Measurements from ENCODE around the gene GTF2F2. TPM values are rescaled to one million over a fixed set of nuclear protein-coding genes. Genes with fewer than 3 reads are reported as not detected.

GTF2F2 gene
- total RNA-seq, 1 experiment from 2014 or later: 28.1 TPM

DNA sequence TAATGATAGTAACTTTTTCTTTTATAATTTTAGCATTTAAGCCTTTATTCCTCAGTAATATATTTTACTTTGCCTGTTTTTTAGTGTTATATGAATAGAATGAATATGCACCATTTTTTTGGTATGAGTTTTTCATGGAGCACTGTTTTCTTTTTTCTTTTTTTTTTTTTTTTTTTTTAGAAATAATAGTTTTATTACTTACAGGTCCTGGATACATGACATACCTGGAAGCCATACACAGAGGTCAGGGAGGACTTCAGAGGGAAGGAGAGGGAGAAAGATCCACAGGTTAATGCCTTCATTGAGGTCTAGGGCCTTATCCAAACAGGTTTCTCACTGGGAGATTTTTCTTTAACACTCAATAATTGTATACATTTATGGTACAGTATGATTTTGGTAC, 54.2 kb downstream of the GTF2F2 start:
- no peaks in the 10 kb centered on the region for H3K36me3 ChIP-seq (ENCODE audit: control insufficient read depth, insufficient read depth, low read length)
- intact Hi-C loops (cut with micrococcal nuclease; ENCODE audit: unreplicated experiment): no loop called here
- DNase-seq: no peak
- peaks cover 10% of the 10 kb centered on the region for H3K4me1 ChIP-seq
- Mint-ChIP-seq H3K9me3 (ENCODE audit: unreplicated experiment) (no peaks in the 10 kb centered on the region), H3K4me1 (ENCODE audit: low read depth, unreplicated experiment) (peaks cover 18% of the 10 kb centered on the region), H3K27ac (ENCODE audit: unreplicated experiment) (no peak overlapping the region), H3K36me3 (ENCODE audit: insufficient read depth, unreplicated experiment) (peaks cover 13% of the 10 kb centered on the region), H3K4me3 (ENCODE audit: unreplicated experiment) (no peak overlapping the region), H3K27me3 (ENCODE audit: insufficient read depth, unreplicated experiment) (no peaks in the 10 kb centered on the region)
- no peaks in the 10 kb centered on the region for H3K27me3 ChIP-seq (replicated peaks; ENCODE audit: control insufficient read depth, insufficient read depth, low read length)
- POLR2A ChIA-PET: no interaction called here
- CTCF ChIA-PET: no interaction called here
- H3K4me3 ChIP-seq (ENCODE audit: low read depth, low read length): no peak overlapping the region
- BruUV-seq (replicated peaks): no TSS peak
- TF ChIP-seq, protein P1, sequence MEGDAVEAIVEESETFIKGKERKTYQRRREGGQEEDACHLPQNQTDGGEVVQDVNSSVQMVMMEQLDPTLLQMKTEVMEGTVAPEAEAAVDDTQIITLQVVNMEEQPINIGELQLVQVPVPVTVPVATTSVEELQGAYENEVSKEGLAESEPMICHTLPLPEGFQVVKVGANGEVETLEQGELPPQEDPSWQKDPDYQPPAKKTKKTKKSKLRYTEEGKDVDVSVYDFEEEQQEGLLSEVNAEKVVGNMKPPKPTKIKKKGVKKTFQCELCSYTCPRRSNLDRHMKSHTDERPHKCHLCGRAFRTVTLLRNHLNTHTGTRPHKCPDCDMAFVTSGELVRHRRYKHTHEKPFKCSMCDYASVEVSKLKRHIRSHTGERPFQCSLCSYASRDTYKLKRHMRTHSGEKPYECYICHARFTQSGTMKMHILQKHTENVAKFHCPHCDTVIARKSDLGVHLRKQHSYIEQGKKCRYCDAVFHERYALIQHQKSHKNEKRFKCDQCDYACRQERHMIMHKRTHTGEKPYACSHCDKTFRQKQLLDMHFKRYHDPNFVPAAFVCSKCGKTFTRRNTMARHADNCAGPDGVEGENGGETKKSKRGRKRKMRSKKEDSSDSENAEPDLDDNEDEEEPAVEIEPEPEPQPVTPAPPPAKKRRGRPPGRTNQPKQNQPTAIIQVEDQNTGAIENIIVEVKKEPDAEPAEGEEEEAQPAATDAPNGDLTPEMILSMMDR (IDR thresholded peaks at IDR 0.05; ENCODE audit: insufficient read depth in 1 of 2, low read depth in 1 of 2, low read length in 1 of 2, severe bottlenecking in 1 of 2, unreplicated experiment in 1 of 2): no peak
- no peaks in the 10 kb centered on the region for H3K9me3 ChIP-seq

DNA sequence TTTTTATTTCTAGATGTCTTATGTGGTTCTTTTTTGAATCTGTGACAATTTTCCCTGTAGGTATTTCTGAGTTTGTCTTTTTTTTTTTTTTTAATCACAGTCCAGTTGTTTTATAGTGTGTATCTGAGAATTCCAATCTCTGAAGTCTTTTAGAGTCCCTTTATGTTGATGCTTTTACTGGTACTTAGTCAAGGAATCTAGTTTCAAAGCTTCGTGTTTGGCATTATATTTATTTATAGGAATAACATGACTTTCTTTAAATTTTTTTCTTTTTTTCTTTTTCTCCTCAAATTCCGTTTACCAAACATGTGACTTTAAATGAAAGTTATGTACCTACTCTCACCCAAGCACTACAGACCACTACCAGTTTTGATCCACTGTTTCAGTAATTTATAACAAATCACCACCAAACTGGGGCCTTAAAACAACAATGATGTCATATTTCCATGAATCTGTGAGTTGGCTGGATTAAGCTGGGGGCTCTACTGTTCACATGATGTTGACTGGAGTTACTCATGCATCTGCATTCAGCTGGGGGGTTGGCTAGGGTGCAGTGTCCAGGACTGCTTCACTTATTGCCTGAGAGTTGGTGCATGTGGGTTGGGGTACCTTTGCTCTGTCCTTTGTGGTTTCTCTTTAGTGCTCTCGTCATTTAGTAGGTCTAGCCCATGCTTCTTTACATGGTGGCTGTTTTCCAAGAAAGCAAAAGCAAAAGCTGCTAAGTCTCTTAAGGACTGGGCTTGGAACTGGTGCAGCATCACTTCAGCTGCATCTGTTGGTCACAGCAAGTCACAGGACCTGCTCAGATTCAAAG, 58.2 kb downstream of the GTF2F2 start:
- Mint-ChIP-seq H3K27ac (ENCODE audit: unreplicated experiment) (peak overlapping the region; percentile 20), H3K4me1 (ENCODE audit: low read depth, unreplicated experiment) (peaks cover 21% of the 10 kb centered on the region), H3K36me3 (ENCODE audit: insufficient read depth, unreplicated experiment) (peaks cover 2% of the 10 kb centered on the region), H3K27me3 (ENCODE audit: insufficient read depth, unreplicated experiment) (no peaks in the 10 kb centered on the region), H3K9me3 (ENCODE audit: unreplicated experiment) (no peaks in the 10 kb centered on the region), H3K4me3 (ENCODE audit: unreplicated experiment) (no peak overlapping the region)
- ChIA-PET CTCF (no interaction called here), POLR2A (no interaction called here)
- intact Hi-C loops (cut with micrococcal nuclease; ENCODE audit: unreplicated experiment): no loop called here
- Histone ChIP-seq H3K27me3 (replicated peaks; ENCODE audit: control insufficient read depth, insufficient read depth, low read length) (no peaks in the 10 kb centered on the region), H3K4me1 (peaks cover 19% of the 10 kb centered on the region), H3K36me3 (ENCODE audit: control insufficient read depth, insufficient read depth, low read length) (no peaks in the 10 kb centered on the region), H3K9me3 (no peaks in the 10 kb centered on the region), H3K4me3 (ENCODE audit: low read depth, low read length) (no peak overlapping the region)
- no TSS peak for BruUV-seq (replicated peaks)
- TF ChIP-seq, protein P1 (IDR thresholded peaks at IDR 0.05; ENCODE audit: insufficient read depth in 1 of 2, low read depth in 1 of 2, low read length in 1 of 2, severe bottlenecking in 1 of 2, unreplicated experiment in 1 of 2): no peak
- no peak for DNase-seq

DNA sequence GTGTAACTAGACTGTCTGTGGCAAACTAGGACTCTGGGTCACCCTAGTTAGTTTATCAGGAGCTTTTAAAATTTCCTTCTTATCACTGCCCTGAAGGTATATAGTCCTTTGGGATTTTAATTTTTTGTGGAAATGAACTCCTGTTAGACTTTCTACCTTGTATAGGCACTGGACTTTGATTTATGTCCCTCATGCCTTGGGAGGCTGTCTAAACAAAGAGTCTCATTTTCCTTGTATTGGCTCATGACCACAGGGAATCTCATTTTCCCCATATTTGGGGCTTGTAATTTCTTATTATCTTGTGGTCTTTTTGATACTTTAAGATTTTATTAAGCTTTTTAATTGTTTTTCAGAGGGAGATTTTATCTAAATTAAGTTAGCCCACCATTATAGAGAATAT, 59.1 kb downstream of the GTF2F2 start:
- H3K27ac Mint-ChIP-seq (ENCODE audit: unreplicated experiment): peak overlapping the region; percentile 20
- intact Hi-C loops (cut with micrococcal nuclease; ENCODE audit: unreplicated experiment): no loop called here
- CTCF ChIA-PET: no interaction called here

More for the DNA sequence above, 59.1 kb downstream of the GTF2F2 start:
- TF ChIP-seq, protein P1 (IDR thresholded peaks at IDR 0.05; ENCODE audit: insufficient read depth in 1 of 2, low read depth in 1 of 2, low read length in 1 of 2, severe bottlenecking in 1 of 2, unreplicated experiment in 1 of 2): no peak
- Mint-ChIP-seq H3K27me3 (ENCODE audit: insufficient read depth, unreplicated experiment) (no peaks in the 10 kb centered on the region), H3K4me1 (ENCODE audit: low read depth, unreplicated experiment) (peaks cover 21% of the 10 kb centered on the region), H3K9me3 (ENCODE audit: unreplicated experiment) (no peaks in the 10 kb centered on the region), H3K36me3 (ENCODE audit: insufficient read depth, unreplicated experiment) (no peaks in the 10 kb centered on the region), H3K4me3 (ENCODE audit: unreplicated experiment) (no peak overlapping the region)
- DNase-seq: no peak
- Histone ChIP-seq H3K9me3 (no peaks in the 10 kb centered on the region), H3K4me3 (ENCODE audit: low read depth, low read length) (no peak overlapping the region), H3K4me1 (peaks cover 19% of the 10 kb centered on the region), H3K36me3 (ENCODE audit: control insufficient read depth, insufficient read depth, low read length) (no peaks in the 10 kb centered on the region), H3K27me3 (replicated peaks; ENCODE audit: control insufficient read depth, insufficient read depth, low read length) (no peaks in the 10 kb centered on the region)
- no TSS peak for BruUV-seq (replicated peaks)
- POLR2A ChIA-PET: no interaction called here

Data from Caco-2 (cell line).